Sigmoid colon (tissue), 7 donors: ENCODE results near the gene HOXD13. TPM values are rescaled to one million over a fixed set of nuclear protein-coding genes. Genes with fewer than 3 reads are reported as not detected.

Source experiments
- DNase-seq: peaks from one replicate; pipeline ENCODE4 v3.0.0-alpha.2; 2019
- H3K27ac ChIP-seq, 4 donors: fragments of 200-600 bp; sonication (generic); one replicate each; pipeline ENCODE4 v1.5.1; 2016 to 2019; ENCODE audit warnings: mild to moderate bottlenecking in 1 of 4
- H3K27me3 ChIP-seq, 3 donors: fragments of 200-600 bp; sonication (generic); one replicate each; pipeline ENCODE4 v1.5.1; 2019; ENCODE audit warnings: mild to moderate bottlenecking in 1 of 3
- H3K36me3 ChIP-seq, 4 donors: fragments of 200-600 bp; sonication (generic); one replicate each; pipeline ENCODE4 v1.5.1; 2016 to 2019
- H3K4me1 ChIP-seq, 4 donors: fragments of 200-600 bp; sonication (generic); one replicate each; pipeline ENCODE4 v1.5.1; 2017 to 2019
- H3K4me3 ChIP-seq, 4 donors: fragments of 200-600 bp; sonication (generic); one replicate each; pipeline ENCODE4 v1.5.1; 2017 to 2019; ENCODE audit warnings: mild to moderate bottlenecking in 2 of 4, moderate library complexity in 1 of 4
- H3K9me3 ChIP-seq, 4 donors: fragments of 200-600 bp in 3 of 4; sonication (generic) in 3 of 4; one replicate each; pipeline versions ENCODE4 v1.5.1 to v1.6.1; 2013 to 2019
- CTCF ChIP-seq, 4 experiments: fragments of 450-650 bp in 3 of 4; fragments of 200-600 bp in 1 of 4; IDR thresholded peaks; one replicate each; pipeline ENCODE4 v1.5.1; 2016 to 2019; ENCODE audit warnings: antibody characterized with exemption in 4 of 4, mild to moderate bottlenecking in 3 of 4, moderate library complexity in 2 of 4
- EP300 ChIP-seq, 4 donors: sonication (generic); formaldehyde crosslinking; IDR thresholded peaks; one replicate each; pipeline ENCODE4 v1.6.1; 2017; ENCODE audit warnings: antibody characterized with exemption in 4 of 4
- POLR2A ChIP-seq, 2 donors: fragments of 450-650 bp; IDR thresholded peaks; one replicate each; pipeline ENCODE4 v1.6.1; 2016; ENCODE audit warnings: antibody characterized with exemption in 2 of 2, mild to moderate bottlenecking in 2 of 2, moderate library complexity in 2 of 2
- POLR2AphosphoS5 ChIP-seq, 4 donors: sonication (generic); formaldehyde crosslinking; IDR thresholded peaks; one replicate each; pipeline ENCODE4 v1.6.1; 2017; ENCODE audit warnings: antibody characterized with exemption in 4 of 4
- WGBS, 2 donors: extraction: QIAGEN DNeasy Blood & Tissue Kit; methylation state at CpG; one replicate each; pipeline ENCODE4 v1.1.7; 2013; 5-methylcytosine and 5-hydroxymethylcytosine counted together
- intact Hi-C: fragments of 100-400 bp; cut with DNase I; formaldehyde crosslinking; loops from one replicate; pipeline ENCODE4 v1.15.1; 2023
- polyA plus RNA-seq, 3 donors: library from polyadenylated mRNA; stranded (reverse); fragments of 200-250 nt; gene quantifications; one replicate each; pipeline ENCODE4 v1.2.3, GENCODE V29; 2013
- total RNA-seq, 4 donors: library from RNA; depleted of rRNA; stranded (reverse); fragments of >200 nt; gene quantifications; one replicate each; pipeline ENCODE4 v1.1.0, GENCODE V29; 2016
- donor health status: healthy with polysubstance abuse.
- donor health status: Bipolar disorder and iron deficiency.
- donor health status: healthy.

The HOXD13 gene
- total and polyA plus RNA-seq, 7 donors, result 2.3 to 48.9 (median 26.1) TPM; not detected in 1

- H3K4me3 ChIP-seq, result peak within 1 kb of the TSS; percentile 26 to 57 (median 52)
- no peak for TF ChIP-seq POLR2A (IDR thresholded peaks at IDR 0.05)
- TF ChIP-seq POLR2AphosphoS5 (IDR thresholded peaks at IDR 0.05), result peak in 3 of 4 donors; percentile 30 to 58 (median 51)
- H3K27me3 ChIP-seq, result peaks cover 0 to 48% (median 7%) of the 10 kb centered on the region in 3 donors
- H3K27ac ChIP-seq, result peak within 1 kb of the TSS in 3 of 4 donors; percentile 48 to 73 (median 64)
- H3K36me3 ChIP-seq, result peaks cover 0 to 12% (median 0%) of the 10 kb centered on the region in 4 donors
- WGBS, 2 donors, result 2 to 6% methylated on average over 84 of the region's 84 CpGs
- intact Hi-C loops, result no loop called here
- no peaks in the 10 kb centered on the region for H3K9me3 ChIP-seq
- peaks cover 0 to 15% (median 4%) of the 10 kb centered on the region in 4 donors for H3K4me1 ChIP-seq
- DNase-seq, result peak; percentile 87
Measured at GRCh38 chr2:176122683-176123410, 30.3 kb downstream of the HOXD13 start, which contains the start of gene HOXD9. Gene HOXD9 (plus strand): TSS chr2:176122719. CDS start chr2:176122769, 50 bp downstream.

- TF ChIP-seq POLR2A (IDR thresholded peaks at IDR 0.05), result no peak
- no peak for TF ChIP-seq POLR2AphosphoS5 (IDR thresholded peaks at IDR 0.05)
- no peak for TF ChIP-seq EP300 (IDR thresholded peaks at IDR 0.05)
- no peak for TF ChIP-seq CTCF (IDR thresholded peaks at IDR 0.05)
- peak overlapping the region; percentile 26 to 57 (median 52) for H3K4me3 ChIP-seq
- peaks cover 0 to 12% (median 0%) of the 10 kb centered on the region in 4 donors for H3K36me3 ChIP-seq
- WGBS, 2 donors, result 10 to 16% methylated on average over 40 of the region's 40 CpGs
- peaks cover 0 to 21% (median 8%) of the 10 kb centered on the region in 4 donors for H3K4me1 ChIP-seq
- no peaks in the 10 kb centered on the region for H3K9me3 ChIP-seq
- peak; percentile 59 for DNase-seq
- peaks cover 0 to 48% (median 14%) of the 10 kb centered on the region in 3 donors for H3K27me3 ChIP-seq
- intact Hi-C loops, result no loop called here
- H3K27ac ChIP-seq, result peak overlapping the region in 3 of 4 donors; percentile 48 to 73 (median 64)
Measured at GRCh38 chr2:176123411-176124109, 31.0 kb downstream of the HOXD13 start.

GRCh38 chr2:176124110-176124946 lies 31.8 kb downstream of the HOXD13 start:
- DNase-seq, result peak; percentile 60
- peaks cover 0 to 12% (median 0%) of the 10 kb centered on the region in 4 donors for H3K36me3 ChIP-seq
- H3K4me1 ChIP-seq, result peaks cover 0 to 29% (median 16%) of the 10 kb centered on the region in 4 donors
- WGBS, 2 donors, result 47 to 66% methylated on average over 34 of the region's 34 CpGs
- TF ChIP-seq POLR2A (IDR thresholded peaks at IDR 0.05) (no peak), EP300 (IDR thresholded peaks at IDR 0.05) (no peak), POLR2AphosphoS5 (IDR thresholded peaks at IDR 0.05) (no peak), CTCF (IDR thresholded peaks at IDR 0.05) (no peak)
- H3K27me3 ChIP-seq, result peaks cover 0 to 55% (median 21%) of the 10 kb centered on the region in 3 donors
- H3K27ac ChIP-seq, result no peak overlapping the region
- no peak overlapping the region for H3K4me3 ChIP-seq
- intact Hi-C loops, result no loop called here
- no peaks in the 10 kb centered on the region for H3K9me3 ChIP-seq

- Histone ChIP-seq H3K4me3 (no peak overlapping the region), H3K36me3 (peaks cover 0 to 12% (median 0%) of the 10 kb centered on the region in 4 donors), H3K27ac (no peak overlapping the region), H3K27me3 (peaks cover 2 to 55% (median 25%) of the 10 kb centered on the region in 3 donors), H3K4me1 (peaks cover 0 to 34% (median 21%) of the 10 kb centered on the region in 4 donors), H3K9me3 (no peaks in the 10 kb centered on the region)
- 45 to 55% methylated on average over 9 of the region's 9 CpGs for WGBS, 2 donors
- DNase-seq, result peak; percentile 56
- no peak for TF ChIP-seq EP300 (IDR thresholded peaks at IDR 0.05)
- no peak for TF ChIP-seq CTCF (IDR thresholded peaks at IDR 0.05)
- no peak for TF ChIP-seq POLR2AphosphoS5 (IDR thresholded peaks at IDR 0.05)
- intact Hi-C loops, result no loop called here
Measured at GRCh38 chr2:176124947-176125771, 32.6 kb downstream of the HOXD13 start.
